Hepatocyte (in vitro differentiated cells): ENCODE results near the gene PDS5A.

Experiments
- CTCF ChIP-seq: fragments of 200-600 bp; sonication (generic); IDR thresholded peaks from 2 replicates; pipeline ENCODE4 v1.5.1; 2016; ENCODE audit warnings: antibody characterized with exemption, mild to moderate bottlenecking; ENCODE audit not compliant: poor library complexity
- EZH2 ChIP-seq: fragments of 200-600 bp; sonication (generic); IDR thresholded peaks from 2 replicates; pipeline ENCODE4 v1.6.1; 2016; ENCODE audit warnings: antibody characterized with exemption, mild to moderate bottlenecking, borderline replicate concordance

GRCh38 chr4:39942507-39942906 lies 35.2 kb downstream of the PDS5A start:
- no peak for TF ChIP-seq EZH2
- no peak for TF ChIP-seq CTCF
